ENCODE measurements around the gene ATXN2L.

ATXN2L gene

GRCh38 chr16:28834873-28835863, 12.4 kb downstream of the ATXN2L start:
- H3K4me3 ChIP-seq (ENCODE audit: low read depth, low read length) = no peak overlapping the region

GRCh38 chr16:28835864-28836760, 13.3 kb downstream of the ATXN2L start:
- TF ChIP-seq, protein P1, sequence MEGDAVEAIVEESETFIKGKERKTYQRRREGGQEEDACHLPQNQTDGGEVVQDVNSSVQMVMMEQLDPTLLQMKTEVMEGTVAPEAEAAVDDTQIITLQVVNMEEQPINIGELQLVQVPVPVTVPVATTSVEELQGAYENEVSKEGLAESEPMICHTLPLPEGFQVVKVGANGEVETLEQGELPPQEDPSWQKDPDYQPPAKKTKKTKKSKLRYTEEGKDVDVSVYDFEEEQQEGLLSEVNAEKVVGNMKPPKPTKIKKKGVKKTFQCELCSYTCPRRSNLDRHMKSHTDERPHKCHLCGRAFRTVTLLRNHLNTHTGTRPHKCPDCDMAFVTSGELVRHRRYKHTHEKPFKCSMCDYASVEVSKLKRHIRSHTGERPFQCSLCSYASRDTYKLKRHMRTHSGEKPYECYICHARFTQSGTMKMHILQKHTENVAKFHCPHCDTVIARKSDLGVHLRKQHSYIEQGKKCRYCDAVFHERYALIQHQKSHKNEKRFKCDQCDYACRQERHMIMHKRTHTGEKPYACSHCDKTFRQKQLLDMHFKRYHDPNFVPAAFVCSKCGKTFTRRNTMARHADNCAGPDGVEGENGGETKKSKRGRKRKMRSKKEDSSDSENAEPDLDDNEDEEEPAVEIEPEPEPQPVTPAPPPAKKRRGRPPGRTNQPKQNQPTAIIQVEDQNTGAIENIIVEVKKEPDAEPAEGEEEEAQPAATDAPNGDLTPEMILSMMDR (IDR thresholded peaks at IDR 0.05; ENCODE audit: borderline replicate concordance, insufficient read depth, low read depth, low read length) = no peak
- no peak overlapping the region for H3K4me3 ChIP-seq (ENCODE audit: low read depth, low read length)

More at GRCh38 chr16:28834873-28835863, 12.4 kb downstream of the ATXN2L start:
- TF ChIP-seq, protein P1 (IDR thresholded peaks at IDR 0.05; ENCODE audit: borderline replicate concordance, insufficient read depth, low read depth, low read length) = no peak

- no peak overlapping the region for H3K4me3 ChIP-seq (ENCODE audit: low read depth, low read length)
- TF ChIP-seq, protein P1 (IDR thresholded peaks at IDR 0.05; ENCODE audit: borderline replicate concordance, insufficient read depth, low read depth, low read length) = no peak
Measured at GRCh38 chr16:28836761-28837064, 13.9 kb downstream of the ATXN2L start.

DNA sequence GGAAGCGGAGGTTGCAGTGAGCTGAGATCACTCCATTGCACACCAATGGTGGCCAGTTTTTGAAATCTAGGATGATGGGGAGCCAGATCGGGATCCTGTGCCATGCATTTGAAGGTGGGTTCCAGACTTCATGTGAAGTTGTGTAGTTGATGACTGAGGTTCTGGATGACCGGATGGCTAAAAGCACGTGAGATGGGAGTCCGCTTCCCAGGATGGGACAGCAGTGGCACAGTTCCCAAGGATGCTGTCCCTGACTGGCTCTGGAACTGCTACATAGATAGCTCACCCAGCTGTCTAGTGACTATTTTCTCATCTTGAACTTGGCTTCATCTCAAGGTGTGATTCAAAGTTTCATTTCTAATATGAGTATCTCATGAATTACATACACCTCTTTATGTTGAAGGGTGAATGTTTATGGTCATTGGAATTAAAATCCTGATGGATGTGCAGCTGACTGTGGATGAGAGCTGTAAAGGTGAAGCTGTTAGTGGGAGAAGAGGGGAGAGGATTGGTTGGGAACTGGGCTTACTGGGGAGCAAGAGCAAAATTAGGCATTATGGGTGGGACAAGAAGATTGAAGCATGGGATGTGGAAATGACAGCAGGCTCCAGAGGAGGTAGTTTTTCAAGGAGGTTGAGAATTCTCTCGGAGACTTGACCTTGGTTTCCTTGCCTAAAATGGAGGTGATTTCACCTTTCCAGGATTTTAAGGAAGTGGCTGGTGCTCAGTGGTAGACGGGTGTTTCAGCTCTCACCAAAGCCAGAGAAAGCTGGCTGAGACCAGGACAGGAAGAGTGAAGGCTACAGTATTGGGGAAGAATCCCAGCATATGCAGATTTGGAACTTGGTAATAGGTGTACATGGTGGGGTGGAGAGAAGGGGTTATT, 15.1 kb downstream of the ATXN2L start:
- no peak overlapping the region for H3K4me3 ChIP-seq (ENCODE audit: low read depth, low read length)

GRCh38 chr16:28838558-28838918, 15.7 kb downstream of the ATXN2L start:
- no peak overlapping the region for H3K4me3 ChIP-seq (ENCODE audit: low read depth, low read length)
- TF ChIP-seq, protein P1 (IDR thresholded peaks at IDR 0.05; ENCODE audit: borderline replicate concordance, insufficient read depth, low read depth, low read length) = no peak

More for the DNA sequence above, 15.1 kb downstream of the ATXN2L start:
- TF ChIP-seq, protein P1 (IDR thresholded peaks at IDR 0.05; ENCODE audit: borderline replicate concordance, insufficient read depth, low read depth, low read length) = no peak

DNA sequence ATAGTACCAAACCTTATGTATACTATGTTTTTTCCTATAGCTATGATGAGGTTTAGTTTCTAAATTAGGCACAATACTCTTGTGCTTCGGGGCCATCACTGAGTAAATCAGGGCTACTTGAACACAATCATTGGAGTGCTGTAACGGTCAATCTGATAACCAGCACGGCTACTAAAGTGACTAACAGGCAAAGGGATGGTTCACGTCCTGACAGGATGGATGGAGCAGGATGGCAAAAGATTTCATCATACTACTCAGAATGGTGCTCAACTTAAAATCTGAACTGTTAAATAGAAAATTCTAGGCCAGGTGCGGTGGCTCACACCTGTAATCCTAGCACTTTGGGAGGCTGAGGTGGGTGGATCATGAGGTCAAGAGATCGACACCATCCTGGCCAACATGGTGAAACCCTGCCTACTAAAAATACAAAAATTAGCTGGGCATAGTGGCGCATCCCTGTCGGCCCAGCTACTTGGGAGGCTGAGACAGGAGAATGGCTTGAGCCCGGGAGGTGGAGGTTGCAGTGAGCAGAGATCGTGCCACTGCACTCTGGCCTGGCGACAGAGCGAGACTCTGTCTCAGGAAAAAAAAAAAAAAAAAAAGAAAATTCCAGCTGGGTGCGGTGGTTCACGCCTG, 16.3 kb downstream of the ATXN2L start:
- no peak overlapping the region for H3K4me3 ChIP-seq (ENCODE audit: low read depth, low read length)
- TF ChIP-seq, protein P1 (IDR thresholded peaks at IDR 0.05; ENCODE audit: borderline replicate concordance, insufficient read depth, low read depth, low read length) = no peak
